ENCODE data around the gene JAG1.

The JAG1 gene

DNA sequence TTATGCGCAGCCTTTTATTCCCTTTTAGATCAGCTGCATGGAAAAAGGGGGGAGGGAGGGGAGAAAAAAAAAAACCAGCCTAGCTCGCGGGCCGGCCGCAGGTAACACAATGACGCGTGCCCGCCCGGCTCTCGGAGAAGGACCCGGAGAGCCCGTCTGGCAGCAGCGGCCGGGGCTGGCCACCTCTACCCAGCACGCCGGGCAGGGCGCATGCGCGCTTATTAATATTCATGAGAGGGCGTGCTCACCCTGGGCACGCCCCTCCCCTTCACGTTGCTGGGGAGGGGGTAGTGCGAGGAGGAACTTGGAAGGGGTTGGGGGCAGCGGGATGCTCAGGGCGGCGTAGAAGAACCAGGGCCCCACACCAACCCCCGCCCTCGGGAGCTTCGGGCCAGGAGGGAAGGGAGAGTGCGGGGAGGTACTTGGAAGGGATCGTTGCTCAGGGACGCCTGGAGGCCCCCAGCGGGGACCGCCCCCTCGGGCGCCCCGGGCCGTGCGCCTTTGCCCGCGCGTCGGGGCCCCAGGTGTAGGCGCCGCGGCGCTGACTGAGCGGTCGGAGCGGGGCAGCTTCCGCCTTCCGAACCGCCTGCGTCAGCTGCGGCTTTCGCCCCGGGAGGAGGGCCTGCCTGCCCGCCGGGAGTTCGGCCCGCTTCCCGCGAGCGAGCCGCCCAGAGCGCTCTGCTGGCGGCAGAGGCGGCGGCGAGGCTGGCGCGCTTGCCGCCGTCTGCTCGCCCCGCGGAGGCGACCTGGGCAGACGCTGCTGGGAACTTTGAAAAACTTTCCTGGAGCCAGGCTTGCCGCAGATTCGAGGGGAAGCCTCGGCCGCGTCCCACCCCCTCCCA lies at the start of gene JAG1:
JAG1 (minus strand) TSS at position 158 of the 842 bp plus-strand sequence. CDS start 469 bp downstream, outside the sequence.
- DNase-seq = peak; percentile 17 to 92 (median 84)

DNA sequence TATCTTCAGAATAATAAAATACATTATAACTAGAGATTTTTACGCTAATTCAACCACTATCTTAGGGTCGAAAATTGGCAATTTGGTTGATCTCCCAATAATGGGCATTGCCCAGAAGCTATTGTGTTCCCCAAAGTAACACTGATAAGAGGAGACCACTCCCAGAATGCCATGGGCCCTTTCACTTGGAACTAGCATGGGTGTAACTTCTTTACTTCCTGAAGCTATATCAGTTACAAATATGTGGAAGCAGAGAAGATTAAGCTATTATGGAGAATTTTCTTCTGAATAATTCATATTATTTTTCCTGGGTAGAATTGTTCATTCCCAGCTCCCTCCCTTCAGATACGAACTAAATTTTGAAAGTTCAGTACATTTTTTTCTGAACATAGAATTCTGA lies 48.2 kb upstream of the JAG1 start:
- no peak for DNase-seq

DNA sequence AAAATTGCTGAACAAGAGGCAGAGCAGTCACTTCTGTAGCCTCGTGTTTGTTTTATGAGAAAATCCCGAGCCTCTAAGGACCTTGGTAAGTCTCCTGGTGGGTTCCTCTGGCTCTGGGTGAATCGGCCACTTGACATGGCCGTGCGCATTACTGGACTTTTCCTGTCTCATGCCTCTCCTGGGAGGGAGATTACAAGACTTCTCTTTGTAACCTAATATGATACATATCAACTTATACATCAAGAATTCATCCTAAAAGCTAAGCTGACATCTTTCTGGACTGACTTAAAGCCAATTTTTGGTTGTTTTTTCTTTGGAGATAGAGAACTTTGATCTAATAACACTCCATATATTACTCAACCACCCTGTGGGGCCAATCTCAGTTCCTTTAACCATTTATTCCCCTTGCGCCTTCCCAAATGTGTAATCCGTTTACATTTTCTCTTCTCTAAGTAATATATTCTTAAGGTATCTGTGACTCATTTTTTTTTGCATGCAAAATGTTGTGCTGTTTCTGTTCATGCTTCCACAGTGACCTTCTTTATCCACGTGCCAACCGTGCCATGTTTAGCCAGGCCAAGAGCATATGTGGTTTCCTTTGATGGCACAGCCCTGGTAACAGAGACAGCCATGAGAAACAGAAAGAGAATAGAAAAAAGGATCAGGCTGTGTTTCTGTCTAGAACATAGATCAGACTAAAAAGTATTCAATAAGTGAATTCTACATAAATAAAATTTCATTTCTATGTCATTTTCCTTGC lies 47.5 kb upstream of the JAG1 start:
- DNase-seq = no peak

DNA sequence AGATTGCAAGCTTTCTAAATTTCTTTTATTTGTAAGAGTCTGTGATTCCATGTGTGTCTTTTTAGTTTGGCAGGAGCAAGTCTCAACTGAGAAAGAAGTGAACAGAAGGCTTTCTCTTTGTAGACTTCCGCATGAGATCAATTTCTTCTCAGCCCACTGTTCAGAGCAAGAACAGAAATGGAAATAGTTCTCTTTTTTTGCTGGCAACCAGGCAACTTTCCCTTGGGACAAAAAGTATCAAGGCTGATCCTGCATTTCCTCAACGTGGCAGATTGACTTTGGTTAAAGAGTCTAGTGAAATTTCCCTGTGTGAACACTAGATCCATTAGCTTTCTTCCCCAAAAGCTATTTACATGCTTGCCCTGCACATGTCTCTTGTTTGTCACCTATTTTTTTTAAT lies 46.8 kb upstream of the JAG1 start:
- DNase-seq = no peak

DNA sequence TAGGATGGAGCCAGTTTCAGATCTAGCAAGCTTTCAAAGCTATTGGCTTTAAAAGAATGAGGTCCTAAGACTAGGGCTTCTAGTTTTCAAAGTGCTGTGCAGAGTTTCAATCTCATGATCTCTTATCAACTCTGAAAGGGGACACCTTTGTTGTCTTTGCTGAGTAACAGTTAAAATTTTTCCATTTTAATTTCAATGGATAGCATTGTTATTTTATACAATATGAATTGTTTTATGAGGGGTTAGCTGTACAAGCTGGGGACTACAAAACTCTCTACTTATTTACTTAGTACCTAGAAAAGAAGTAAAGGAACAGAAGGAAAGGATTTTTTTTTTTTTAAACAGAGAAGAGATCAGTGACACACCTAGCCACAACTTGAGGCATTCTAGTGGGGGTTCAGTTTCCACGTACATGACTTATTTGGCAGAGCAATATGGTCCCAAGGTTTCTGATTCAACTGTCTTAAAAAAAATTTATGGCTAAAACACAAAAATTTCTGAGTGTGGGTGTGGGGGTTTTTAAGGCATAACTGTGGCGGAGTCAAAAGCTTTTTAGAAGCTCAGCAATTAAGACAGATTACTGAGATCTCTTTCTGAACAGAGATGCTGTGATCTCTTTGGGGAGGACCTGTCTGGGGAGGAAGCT lies 46.1 kb upstream of the JAG1 start:
- no peak for DNase-seq

DNA sequence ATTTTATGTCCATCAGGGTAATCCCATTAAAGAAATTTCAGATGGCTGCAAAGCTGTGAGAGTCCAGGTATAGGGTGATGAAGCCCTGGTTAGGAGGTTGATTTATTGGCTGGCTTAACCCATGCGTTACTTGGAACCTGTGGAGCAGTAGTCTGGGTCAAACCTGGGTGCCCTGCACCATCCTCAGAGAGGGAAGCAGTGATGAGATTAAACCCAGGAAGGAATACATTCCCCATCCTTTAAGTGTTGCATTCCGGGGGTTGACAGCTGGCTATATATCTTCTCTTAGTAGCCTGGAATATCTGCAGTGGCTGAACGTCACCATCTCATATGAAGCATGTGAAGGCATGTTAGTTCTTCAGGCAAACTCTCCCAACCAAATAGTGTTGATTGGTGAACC lies 44.9 kb upstream of the JAG1 start:
- DNase-seq = no peak

DNA sequence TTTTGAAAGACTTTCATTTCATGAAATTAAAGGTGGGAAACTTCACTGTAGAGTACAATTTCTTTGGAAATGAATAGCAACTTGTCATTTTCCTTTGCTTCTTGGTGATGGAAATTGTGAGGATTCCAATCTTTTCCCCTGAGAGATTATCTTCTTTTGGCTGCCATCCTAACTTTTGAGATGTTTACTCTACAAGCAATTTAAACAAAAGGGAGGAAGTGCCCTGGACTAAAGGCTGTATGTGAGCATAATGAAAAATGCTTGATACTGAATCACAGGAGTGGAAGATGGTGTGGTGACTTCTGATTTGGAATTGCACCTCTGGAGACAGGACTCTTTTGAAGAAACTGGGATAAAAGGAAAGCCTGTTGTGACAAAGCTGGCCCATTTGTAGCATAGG lies 43.1 kb upstream of the JAG1 start:
- no peak for DNase-seq

DNA sequence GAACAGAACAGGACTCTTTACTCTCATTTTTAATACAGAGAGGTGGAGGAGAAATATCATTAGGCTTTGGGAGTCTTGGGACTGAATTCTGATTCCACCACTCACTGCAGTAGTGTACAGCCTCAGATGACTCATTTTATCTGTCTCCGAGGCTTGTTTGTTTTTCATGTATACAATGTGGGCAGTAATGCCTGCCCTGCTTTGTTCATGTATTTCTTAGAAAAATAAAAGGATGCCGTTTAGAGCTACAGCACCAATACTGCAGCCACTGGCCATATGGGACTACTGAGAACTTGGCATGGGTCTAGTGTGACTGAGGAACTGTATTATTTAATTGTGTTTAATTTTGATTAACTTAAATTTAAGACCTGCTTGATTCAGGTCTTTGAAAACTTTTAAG lies 41.2 kb upstream of the JAG1 start:
- DNase-seq = peak in 1 of 14 donors; percentile 40

DNA sequence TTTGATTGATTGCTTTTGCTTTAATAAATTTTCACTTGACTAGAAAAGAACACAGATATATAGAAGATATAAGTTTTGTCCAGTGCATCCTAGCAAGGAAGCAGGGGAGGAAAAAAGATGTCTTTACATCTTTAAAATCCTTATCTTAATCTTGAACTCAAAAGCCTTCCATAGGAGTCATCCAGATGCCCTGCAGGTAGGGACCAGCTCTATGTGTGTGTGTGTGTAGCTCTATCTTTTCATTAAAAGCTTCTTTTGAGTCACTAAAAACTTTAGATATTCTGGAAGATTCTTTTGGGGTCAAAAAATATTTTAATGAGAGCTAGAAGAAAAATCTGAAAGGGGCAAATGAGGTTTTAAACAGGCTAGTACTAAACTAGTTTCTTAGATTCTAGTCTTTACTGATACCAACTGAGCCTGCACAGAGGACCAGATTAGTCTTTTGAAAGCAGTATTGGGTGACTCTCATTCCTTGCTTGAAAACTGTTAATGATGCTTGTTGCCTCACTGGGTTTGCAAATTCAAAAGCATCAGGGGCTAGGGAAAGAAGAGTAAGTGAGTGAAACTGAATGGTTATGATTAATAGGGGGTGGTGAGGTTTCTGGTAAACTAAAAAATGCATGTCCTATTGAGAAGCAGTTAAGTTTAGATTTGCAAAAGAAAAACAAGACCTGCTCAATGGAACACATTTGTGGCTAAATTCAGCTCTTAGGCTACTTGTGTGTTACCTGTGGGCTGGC lies 40.6 kb upstream of the JAG1 start:
- DNase-seq = no peak

DNA sequence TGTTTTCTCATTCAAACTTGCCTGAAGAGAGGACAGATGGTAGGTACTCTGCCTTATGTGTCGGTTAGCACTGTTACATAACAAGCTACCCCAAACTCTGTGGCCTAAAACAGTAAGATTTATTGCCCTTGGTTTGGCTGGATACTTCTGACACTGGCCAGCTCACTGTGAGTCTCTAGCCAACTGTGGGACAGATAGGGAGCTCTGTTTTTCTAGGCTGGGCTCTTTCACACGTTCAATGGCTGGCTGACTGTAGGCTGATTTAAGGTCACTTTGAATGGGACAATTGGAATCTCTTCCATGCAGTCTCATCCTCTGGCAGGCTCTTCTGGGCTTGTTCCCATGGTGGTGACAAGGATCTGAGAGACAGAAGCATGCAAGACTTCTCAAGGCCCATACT lies 39.4 kb upstream of the JAG1 start:
- no peak for DNase-seq

DNA sequence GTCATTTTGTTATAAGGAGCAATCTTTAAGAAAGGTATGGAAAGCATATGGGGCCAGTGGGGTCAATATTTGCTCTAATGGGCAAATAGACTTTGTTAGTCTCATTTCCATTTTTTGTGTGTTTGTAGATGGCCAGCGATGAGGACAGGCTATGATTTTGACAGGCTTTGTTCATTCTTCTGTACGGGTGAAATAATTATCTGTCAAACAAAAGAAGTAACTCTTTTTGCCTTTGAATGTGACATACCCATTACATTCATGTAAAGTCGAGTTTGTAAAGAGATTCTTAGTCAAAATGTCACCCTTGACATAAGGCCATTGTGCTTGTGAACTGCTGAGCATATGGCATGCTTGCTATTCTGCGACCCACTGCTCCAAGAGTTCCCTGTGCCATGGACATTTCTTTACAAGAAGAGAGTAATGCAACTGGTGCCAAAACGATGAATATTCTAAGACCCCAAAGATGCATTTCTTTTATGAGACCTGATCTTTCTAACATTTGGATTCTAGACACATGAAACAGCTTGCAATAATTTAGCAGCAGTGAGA lies 38.2 kb upstream of the JAG1 start:
- DNase-seq = no peak

DNA sequence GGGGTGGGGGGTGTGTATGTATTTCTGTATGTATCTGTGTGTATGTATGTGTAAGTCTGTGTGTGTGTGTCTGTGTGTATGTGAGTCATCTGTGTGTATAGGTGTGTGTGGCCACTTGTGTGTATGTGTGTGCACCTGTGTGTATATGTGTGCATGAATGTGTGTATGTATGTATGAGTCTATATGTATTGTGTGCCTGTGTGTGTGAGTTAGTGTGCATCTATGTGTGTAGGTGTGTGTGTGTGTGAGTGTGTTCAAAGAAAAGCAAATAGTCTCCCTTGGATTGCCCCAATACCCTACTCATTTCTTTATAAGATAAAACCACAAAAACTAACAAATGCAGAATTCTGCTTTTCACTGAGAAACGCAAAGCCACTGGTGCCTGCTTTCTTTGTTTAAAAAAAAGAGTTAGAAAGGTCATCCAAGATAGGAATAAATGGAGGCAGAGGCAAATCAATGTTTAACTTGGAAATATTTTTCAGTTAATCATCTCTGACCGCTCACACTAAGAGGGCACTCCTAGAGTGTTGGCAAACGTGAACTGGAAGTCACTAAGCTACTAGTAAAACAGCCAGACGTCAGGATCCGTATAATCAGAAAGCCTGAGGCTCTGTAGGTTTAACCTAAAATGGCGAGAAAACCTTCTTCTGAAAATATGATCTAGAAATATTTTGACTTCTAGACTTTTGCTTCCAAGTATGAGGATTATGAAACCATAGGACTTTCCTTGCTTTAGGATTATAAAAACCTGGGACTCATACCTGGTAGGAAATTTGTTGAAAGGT lies 37.4 kb upstream of the JAG1 start:
- DNase-seq = no peak

DNA sequence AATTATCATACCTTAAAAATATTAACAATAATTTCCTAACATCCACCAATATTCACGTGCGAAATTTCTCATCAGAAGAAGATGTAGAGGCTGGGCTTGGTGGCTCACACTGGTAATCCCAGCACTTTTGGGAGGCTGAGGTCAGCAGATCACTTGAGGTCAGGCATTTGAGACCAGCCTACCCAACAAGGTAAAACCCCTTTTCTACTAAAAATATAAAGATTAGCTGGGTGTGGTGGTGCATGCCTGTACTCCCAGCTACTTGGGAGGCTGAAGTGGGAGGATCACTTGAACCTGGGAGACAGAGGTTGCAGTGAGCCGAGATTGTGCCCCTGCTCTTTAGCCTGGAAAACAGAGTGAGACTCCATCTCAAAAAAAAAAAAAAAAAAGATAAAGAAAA lies 36.1 kb upstream of the JAG1 start:
- DNase-seq = no peak

DNA sequence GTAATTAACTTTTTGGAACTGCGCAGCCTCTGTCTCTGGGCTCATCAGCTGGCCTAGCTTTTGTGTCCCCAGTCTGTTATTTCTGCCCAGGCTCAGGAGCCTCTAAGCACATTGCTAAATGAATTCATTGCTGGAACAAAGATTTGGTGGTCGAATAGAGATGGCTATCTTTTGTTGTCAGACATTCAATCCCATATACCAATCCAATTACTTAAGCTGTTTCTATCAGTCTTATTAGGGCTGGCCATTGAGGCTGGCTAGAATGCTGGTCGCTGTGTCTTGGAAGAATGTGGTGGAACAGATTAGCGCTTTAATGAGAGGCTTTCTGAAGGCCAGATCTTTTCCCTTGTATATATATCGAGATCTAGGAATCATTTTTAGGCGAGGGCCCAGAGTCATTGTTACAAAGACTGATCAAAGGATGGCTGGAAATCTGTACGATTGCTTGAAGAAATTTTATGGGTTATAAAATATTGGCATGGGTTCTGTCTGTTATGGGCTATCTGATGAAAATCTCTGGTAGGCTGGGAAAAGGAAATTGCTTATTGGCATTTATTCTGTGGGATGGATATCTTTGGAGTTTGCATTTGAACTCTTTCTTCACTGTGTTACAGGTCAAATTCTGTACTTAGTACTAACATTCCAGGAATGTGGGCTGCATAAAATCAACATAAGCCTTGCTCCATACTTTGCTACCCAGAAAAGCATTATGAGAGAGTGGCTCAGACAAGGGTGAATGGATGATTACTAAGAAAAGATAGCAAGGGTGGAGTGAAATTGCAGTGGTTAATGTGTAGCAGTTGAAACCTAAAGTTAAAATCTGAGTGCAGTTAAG lies 34.8 kb upstream of the JAG1 start:
- DNase-seq = no peak

DNA sequence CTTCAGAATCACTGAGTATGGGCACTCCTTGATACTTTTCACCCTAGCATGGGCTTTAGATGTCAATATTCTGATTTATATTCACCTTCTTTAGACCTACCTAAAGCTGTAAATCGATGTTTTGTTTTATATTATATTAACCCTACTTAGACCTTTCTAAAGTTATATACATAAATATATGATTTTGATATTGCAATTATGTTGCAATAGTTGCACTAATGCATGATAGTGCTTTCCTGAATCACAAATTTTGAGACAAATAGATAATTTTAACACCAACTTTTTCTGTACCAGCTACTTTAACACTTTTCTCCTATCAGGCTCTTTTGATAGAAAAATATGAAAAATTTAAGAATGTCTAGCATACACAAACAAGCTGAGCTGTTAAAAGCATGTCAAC lies 34.0 kb upstream of the JAG1 start:
- no peak for DNase-seq

DNA sequence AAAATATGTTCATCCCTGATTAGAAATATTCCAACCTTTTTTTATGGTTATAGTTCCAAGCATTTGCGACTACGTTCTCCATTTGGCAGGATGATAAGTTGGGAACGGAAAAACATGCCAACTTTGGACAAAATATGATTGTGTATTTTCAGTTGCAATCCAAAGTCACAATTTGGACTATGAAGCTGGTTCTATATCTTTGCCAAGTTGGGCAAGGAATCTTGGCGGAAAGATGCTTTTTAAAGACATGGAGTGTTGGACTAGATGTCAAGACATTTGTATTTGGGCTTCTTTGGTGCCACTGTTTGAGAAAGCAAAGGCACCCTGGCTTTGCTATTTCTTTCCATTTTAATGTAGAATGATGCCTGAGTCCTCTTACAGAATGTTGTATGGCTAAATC lies 33.3 kb upstream of the JAG1 start:
- no peak for DNase-seq

DNA sequence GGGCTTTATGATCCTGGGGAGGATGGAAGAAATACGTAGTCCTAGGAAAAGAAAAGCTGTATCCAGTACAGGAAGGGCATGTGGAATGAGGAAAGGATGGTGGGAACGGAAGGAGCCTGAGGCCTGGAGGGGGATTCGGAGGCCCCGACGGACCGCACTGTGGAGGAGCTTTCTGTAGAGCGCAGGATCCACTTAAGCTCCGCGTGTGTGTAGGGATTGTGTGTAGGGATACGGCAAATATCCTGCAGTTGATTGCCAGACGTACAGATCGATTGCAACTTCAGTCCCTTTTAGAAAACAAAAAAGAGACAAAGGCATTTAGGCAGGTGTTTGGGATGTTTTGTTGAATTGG lies 32.6 kb upstream of the JAG1 start:
- DNase-seq = no peak

DNA sequence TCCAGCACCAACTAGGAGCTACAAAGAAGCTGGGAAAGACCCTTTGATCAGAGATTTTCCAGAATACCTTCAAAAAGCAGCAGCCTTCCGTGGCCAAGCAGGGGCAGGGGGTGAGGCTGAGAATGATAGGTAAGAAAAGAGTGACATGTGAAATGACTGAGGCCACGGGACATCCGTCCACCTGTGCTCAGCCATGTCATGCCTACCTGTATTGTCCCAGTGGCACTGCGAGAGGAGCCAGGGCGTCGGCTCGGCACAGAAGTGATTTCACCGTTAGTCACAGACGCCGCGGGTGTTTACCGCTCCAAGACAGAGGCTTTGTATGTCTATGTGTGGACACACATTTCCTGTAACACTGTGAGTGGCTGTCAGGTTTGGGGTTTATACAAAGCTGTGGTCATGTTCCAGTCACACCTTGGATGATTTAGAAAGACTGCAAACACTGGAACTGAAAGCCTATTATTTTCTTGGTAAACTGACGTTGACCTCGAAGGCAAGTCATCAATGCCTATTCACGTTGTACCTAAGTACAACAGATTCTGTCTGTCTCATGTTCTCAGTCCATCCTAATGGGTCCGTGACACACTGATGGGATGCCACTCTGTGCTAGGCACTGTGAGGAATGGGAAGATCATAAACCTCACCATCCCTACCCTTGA lies 32.1 kb upstream of the JAG1 start:
- DNase-seq = no peak

DNA sequence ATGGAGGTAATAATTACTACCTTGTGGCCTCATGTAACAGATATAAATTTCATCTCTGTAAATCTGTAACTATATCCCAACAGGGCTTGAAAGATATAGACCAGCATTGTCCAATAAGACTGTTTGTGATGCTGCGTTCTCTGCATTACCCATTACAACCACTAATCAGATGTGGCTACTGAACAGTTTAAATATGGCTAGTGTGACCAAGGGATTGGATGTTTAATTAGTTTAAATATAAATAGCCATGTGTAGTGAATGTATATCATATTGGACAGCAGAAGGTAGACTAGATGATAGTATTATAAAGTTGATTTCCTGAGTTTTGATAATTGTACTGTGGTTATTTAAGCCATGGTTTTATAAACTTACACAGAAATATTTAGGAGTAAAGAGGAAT lies 27.8 kb upstream of the JAG1 start:
- DNase-seq = no peak

DNA sequence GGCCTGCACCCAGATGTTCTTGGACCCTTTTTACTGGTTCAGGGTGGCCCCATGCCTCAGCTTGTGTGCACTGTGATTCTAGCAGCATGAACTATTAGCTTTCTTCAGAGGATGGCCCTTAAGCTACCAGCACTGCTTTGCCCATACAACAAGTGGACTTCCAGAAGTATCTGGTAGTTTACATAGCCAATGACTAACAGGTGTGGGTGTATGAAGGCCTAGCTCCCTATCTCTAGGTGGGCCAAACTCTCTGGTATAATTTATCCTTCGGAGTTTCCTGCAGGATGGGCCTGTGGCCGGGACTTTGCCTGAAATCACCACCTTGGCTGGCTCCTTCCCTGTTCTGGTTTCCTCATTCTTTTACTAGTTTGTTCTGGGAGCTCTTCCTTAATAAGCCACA lies 26.1 kb upstream of the JAG1 start:
- DNase-seq = no peak
